ENCODE measurements around the gene CAPN3. TPM values are rescaled to one million over a fixed set of nuclear protein-coding genes. Genes with fewer than 3 reads are reported as not detected.

Gene CAPN3
- total RNA-seq = 0.54 and 0.67 TPM in 2 replicates

GRCh38 chr15:42359249-42359648 lies at the start of gene CAPN3:
Gene CAPN3, plus strand, starts transcription at chr15:42359501. Its CDS starts 305 bp downstream, at chr15:42359806.

Other genes with a start within 250 kb of the CAPN3 start
- gene PLA2G4F, start 202.9 kb upstream of the CAPN3 start, total RNA-seq = not detected in 2 replicates
- 30.4 and 37.0 TPM in 2 replicates for gene VPS39, start 151.2 kb upstream of the CAPN3 start, total RNA-seq
- gene GANC, start 86.3 kb upstream of the CAPN3 start, total RNA-seq = 14.7 and 20.2 TPM in 2 replicates
- 30.5 and 35.0 TPM in 2 replicates for gene TMEM87A, start 86.1 kb upstream of the CAPN3 start, total RNA-seq
- gene ZNF106, start 131.6 kb downstream of the CAPN3 start, total RNA-seq = 30.2 and 31.2 TPM in 2 replicates
- 125 and 140 TPM in 2 replicates for gene SNAP23, start 136.1 kb downstream of the CAPN3 start, total RNA-seq
- gene LRRC57, start 189.3 kb downstream of the CAPN3 start, total RNA-seq = 18.1 and 18.7 TPM in 2 replicates
- gene HAUS2, start 189.3 kb downstream of the CAPN3 start, total RNA-seq = 63.6 and 81.9 TPM in 2 replicates
- gene STARD9, start 216.1 kb downstream of the CAPN3 start, total RNA-seq = 4.7 and 5.5 TPM in 2 replicates